Measurements from ENCODE around the gene ATP1B2.
"Not testable (repeated sequence)": the region's sequence is repeated elsewhere in the genome, so short reads cannot be mapped to it uniquely, and the experiment has no call there.

ATP1B2 gene, protein sequence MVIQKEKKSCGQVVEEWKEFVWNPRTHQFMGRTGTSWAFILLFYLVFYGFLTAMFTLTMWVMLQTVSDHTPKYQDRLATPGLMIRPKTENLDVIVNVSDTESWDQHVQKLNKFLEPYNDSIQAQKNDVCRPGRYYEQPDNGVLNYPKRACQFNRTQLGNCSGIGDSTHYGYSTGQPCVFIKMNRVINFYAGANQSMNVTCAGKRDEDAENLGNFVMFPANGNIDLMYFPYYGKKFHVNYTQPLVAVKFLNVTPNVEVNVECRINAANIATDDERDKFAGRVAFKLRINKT

DNA sequence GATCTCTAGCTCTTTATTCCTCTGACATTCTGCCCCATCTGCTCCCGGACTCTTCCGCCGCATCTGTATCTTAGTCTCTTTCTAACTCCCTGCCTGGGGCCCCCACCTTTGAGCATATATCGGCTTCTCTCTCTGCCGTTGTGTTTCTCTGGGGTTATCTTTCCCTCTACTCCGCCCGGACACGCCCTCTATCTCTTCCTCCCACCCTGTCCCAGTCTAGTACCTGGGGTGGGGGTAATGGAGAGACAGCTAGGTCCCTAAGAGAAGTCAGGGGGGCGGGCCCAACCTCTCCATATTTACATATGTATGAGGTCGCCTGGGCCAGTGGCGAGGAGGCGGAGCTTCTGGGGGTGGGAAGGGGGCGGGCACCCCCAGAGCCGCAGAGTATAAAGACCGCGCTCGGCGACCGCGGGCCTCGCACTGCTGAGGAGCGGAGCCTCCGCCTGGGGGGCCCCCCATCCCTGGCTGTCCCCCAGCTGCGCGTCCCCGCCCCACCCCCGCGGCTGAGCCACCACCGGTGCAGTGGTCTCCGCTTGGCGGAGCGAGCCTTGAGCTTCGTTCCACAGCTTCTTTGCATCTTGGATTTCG lies at the start of gene ATP1B2:
Gene ATP1B2, plus strand, starts transcription at position 418 of the 588 bp plus-strand sequence. CDS start 593 bp downstream, outside the sequence.
- DNase-seq (ENCODE audit: low read depth) = peak; percentile 51

- DNase-seq (ENCODE audit: low read depth) = no peak
Observed at GRCh38 chr17:7606280-7606679, 44.4 kb upstream of the ATP1B2 start.

DNA sequence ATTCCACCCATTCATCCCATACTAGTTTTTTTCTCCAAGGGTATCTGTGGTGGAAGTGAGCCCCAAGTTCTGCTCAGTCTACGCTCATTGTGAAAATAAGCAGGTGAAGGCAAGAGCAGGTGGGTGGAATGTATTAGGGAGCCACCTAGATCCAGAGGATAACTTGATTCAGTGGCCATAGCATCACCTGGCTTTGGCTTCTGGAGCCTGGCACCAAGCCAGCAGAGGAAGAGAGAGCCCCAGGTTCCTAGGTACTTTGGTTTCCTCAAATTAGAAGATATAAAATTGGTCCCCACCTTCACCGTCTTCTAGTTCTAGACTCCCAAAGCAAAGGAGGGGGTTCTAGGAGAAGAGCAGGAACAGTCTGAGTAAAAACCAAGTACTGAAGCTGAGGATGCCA lies 40.1 kb upstream of the ATP1B2 start:
- no peak for DNase-seq (ENCODE audit: low read depth)

- DNase-seq (ENCODE audit: low read depth) = no peak
Observed at GRCh38 chr17:7611635-7612293, 39.0 kb upstream of the ATP1B2 start.

- peak; percentile 63 for DNase-seq (ENCODE audit: low read depth)
Observed at GRCh38 chr17:7612294-7612640, 38.5 kb upstream of the ATP1B2 start.

- peak; percentile 77 for DNase-seq (ENCODE audit: low read depth)
Observed at GRCh38 chr17:7613769-7614424, 36.8 kb upstream of the ATP1B2 start.

GRCh38 chr17:7614425-7615264 lies 36.1 kb upstream of the ATP1B2 start, which contains the start of gene FXR2:
Gene FXR2 (minus strand): TSS chr17:7614897. CDS start chr17:7614532, 365 bp downstream.
- peak; percentile 100 for DNase-seq (ENCODE audit: low read depth)

DNA sequence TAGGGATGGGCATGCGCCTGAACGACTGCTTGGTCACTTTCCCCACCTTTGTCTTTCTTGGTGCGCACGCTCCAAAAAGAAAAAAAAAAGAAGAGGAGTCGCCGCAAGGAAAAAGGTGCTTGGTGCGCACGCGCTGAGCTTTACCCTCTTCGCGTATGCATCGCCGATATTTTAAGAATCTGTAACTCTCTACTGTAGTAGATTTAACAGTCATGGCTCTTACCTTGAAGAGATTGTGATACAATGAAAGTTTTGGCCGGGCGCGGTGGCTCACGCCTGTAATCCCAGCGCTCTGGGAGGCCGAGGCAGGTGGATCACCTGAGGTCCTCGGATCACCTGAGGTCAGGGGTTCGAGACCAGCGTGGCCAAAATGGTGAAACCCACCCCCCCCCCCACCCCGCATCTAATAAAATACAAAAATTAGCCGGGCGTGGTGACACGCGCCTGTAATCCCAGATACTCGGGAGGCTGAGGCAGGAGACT lies 35.4 kb upstream of the ATP1B2 start:
- DNase-seq (ENCODE audit: low read depth) = no peak

DNA sequence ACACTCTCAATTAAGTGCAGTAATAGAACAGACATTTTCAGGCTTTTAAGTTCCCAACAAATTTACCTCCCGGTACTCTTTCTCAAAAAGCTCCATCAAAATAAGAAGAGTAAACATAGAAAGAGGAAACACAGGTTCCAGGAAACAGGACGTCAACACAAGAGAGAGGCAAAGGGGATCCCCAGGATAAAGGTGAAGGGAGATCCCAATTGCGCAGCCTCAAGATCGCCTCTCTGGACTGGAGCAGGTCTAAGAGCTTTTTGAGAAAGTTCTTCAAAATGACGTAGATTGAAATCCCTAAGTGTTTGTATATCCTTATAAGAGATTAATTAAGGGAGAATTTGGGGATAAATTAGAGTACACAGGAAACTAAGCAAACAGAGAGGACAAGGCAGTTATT lies 32.1 kb upstream of the ATP1B2 start:
- no peak for DNase-seq (ENCODE audit: low read depth)

DNA sequence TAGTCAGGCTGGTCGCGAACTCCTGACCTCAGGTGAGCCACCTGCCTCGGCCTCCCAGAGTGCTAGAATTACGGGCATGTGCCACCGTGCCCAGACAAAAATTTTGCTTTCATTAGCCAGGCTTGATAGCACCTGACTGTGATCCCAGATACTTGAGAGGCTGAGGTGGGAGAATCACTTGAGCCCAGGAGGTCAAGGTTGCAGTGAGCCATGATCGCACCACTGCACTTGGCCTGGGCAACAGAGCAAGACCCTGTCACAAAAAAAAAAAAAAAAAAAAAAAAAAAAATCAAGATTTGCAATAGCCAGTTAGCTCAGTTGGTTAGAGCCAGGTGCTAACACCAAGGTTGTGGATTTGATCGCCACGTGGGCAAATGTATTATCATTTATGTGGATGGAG lies 29.9 kb upstream of the ATP1B2 start:
- no peak for DNase-seq (ENCODE audit: low read depth)

DNA sequence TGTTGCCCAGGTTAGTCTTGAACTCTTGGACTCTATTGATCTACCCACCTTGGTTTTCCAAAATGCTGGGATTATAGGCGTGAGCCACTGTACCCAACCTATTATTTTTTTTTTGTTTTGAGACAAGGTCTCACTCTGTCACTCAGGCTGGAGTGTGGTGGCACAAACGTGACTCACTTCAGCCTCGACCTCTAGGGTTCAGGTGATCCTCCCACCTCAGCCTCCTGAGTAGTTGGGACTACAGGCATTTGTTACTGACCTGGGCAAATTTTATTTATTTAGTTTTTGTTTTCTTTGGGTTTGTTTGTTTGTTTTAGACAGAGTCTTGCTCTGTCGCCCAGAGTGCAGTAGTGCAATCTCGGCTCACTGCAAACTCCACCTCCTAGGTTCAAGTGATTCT lies 27.1 kb upstream of the ATP1B2 start:
- DNase-seq (ENCODE audit: low read depth) = no peak

- not testable (repeated sequence) for DNase-seq (ENCODE audit: low read depth)
Observed at GRCh38 chr17:7625749-7626148, 25.0 kb upstream of the ATP1B2 start.

- DNase-seq (ENCODE audit: low read depth) = no peak
Observed at GRCh38 chr17:7626307-7626706, 24.4 kb upstream of the ATP1B2 start.

GRCh38 chr17:7626956-7627249 lies 23.8 kb upstream of the ATP1B2 start:
- no peak for DNase-seq (ENCODE audit: low read depth)

GRCh38 chr17:7627250-7628121 lies 23.2 kb upstream of the ATP1B2 start, which contains the start of gene SAT2:
Gene SAT2 (minus strand): TSS chr17:7627821. CDS start chr17:7627635, 186 bp downstream.
- peak; percentile 95 for DNase-seq (ENCODE audit: low read depth)

- DNase-seq (ENCODE audit: low read depth) = no peak
Observed at GRCh38 chr17:7629939-7630571, 20.7 kb upstream of the ATP1B2 start, which contains the start of gene SHBG. Gene SHBG (plus strand): TSS chr17:7630135. CDS start chr17:7630173, 38 bp downstream.

DNA sequence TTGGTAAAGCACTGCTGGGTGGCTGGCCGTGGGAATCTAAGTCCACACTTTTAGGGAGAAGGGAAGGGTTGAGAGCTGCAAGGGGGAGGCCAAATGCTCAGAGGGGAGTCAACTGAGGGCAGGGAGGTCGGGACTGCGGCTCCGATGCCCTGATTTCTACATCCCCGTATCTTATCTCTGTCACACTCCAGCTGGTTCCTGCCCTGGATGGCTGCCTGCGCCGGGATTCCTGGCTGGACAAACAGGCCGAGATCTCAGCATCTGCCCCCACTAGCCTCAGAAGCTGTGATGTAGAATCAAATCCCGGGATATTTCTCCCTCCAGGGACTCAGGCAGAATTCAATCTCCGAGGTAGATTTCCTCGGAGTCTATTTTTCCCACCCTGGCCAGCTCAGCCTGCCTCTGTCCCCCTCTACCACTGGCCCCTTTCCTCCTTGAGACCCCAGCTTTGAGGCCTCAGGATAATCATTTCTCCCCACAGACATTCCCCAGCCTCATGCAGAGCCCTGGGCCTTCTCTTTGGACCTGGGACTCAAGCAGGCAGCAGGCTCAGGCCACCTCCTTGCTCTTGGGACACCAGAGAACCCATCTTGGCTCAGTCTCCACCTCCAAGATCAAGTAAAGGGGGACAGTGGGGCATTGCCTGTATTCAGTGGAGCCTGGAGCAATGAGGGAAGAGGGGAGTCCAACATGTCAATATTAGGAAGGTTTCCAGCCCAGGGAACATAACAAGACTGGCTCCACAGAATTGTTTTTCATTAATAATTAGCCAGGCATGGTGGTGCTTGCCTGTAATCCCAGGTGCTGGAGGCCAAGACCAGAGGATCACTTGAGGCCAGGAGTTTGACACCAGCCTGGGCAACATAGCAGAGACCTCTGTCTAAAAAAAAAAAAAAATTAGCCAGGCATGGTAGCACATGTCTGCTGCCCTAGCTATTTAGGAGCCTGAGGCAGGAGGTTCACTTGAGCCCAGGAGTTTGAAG lies 19.0 kb upstream of the ATP1B2 start:
- no peak for DNase-seq (ENCODE audit: low read depth)

GRCh38 chr17:7632492-7632894 lies 18.2 kb upstream of the ATP1B2 start:
- DNase-seq (ENCODE audit: low read depth) = peak; percentile 62

DNA sequence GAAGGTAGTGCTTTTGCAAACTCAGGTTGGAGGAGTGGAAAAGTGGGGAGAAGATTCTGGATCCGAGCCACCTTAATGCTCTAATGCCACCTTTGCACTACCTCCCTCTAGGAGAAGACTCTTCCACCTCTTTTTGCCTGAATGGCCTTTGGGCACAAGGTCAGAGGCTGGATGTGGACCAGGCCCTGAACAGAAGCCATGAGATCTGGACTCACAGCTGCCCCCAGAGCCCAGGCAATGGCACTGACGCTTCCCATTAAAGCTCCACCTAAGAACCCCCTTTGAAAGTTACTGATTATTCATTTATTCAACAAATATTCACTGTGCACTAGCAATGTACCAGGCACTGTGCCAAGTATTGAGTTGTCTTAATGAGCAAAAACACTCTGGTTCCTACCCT lies 17.6 kb upstream of the ATP1B2 start:
- DNase-seq (ENCODE audit: low read depth) = no peak

Data from EH (cell line).